ENCODE measurements around the gene NIT2. TPM values are rescaled to one million over a fixed set of nuclear protein-coding genes. Genes with fewer than 3 reads are reported as not detected.

NIT2 gene
- total and polyA plus RNA-seq, 2 of the 4 experiments (the other 2 are of a cell fraction) = 12.4 to 27.1 TPM

- no CpG with 5 or more reads among the region's 5 CpGs for WGBS, 2 experiments (ENCODE audit: extremely low coverage in 2 of 2, insufficient read length in 1 of 2)
These were observed 5.2 kb downstream of the NIT2 start for GRCh38 chr3:100339786-100340185.

More at GRCh38 chr3:100339786-100340185, 5.2 kb downstream of the NIT2 start:
- in situ Hi-C loops (cut with MboI; ENCODE audit: low sequenced_read_pairs) (no loop called here), dilution Hi-C loops (cut with HindIII; ENCODE audit: low sequenced_read_pairs, unreplicated experiment) (no loop called here), intact Hi-C loops (cut with micrococcal nuclease) (no loop called here)
- Histone ChIP-seq H3K9me1 (ENCODE audit: insufficient read depth, low read length) (peaks cover 5% of the 10 kb centered on the region; the same call in 1 of the 2 replicates), H2BK20ac (ENCODE audit: low read depth, low read length) (no peak overlapping the region), H4K8ac (ENCODE audit: low read depth in 2 of 2, low read length in 2 of 2) (no peak overlapping the region), H3K4ac (ENCODE audit: low read depth, low read length) (no peak overlapping the region), H4K20me1 (ENCODE audit: insufficient read depth, low read length) (no peaks in the 10 kb centered on the region), H3K9ac (ENCODE audit: low read depth, low read length) (no peak overlapping the region), H3K4me1 (ENCODE audit: control insufficient read depth, insufficient read depth, low read length) (peaks cover 3% of the 10 kb centered on the region), H2BK120ac (ENCODE audit: low read depth, low read length) (no peak overlapping the region), H3K18ac (ENCODE audit: low read depth, low read length) (no peak overlapping the region), H2AK5ac (ENCODE audit: low read depth, low read length) (no peak overlapping the region), H3K23ac (ENCODE audit: low read depth, low read length) (no peak overlapping the region), H3K4me2 (ENCODE audit: low read depth, low read length) (no peak overlapping the region), H3K14ac (replicated peaks; ENCODE audit: low read depth, low read length) (no peak overlapping the region), H3K4me3 (ENCODE audit: insufficient read depth, low read depth, low read length) (no peak overlapping the region), H2BK15ac (ENCODE audit: low read depth, low read length) (no peak overlapping the region), H3K27ac (ENCODE audit: insufficient read depth, low read length) (no peak overlapping the region), H2AFZ (replicated peaks; ENCODE audit: low read length, poor library complexity) (no peak overlapping the region), H2BK5ac (ENCODE audit: low read depth, low read length, poor library complexity, severe bottlenecking) (no peak overlapping the region), H3K36me3 (ENCODE audit: control insufficient read depth, insufficient read depth, low read length) (peaks cover 21% of the 10 kb centered on the region), H3K56ac (ENCODE audit: extremely low read depth, insufficient read depth, low read length) (no peak overlapping the region), H3K9me3 (ENCODE audit: control insufficient read depth, insufficient read depth, low read length) (no peaks in the 10 kb centered on the region), H3K79me1 (ENCODE audit: low read depth in 1 of 2, low read length in 2 of 2) (peaks cover 17 to 20% of the 10 kb centered on the region in 2 experiments), H4K5ac (ENCODE audit: low read depth, low read length) (no peak overlapping the region), H4K91ac (ENCODE audit: insufficient read depth, low read depth, low read length) (no peak overlapping the region), H2AK9ac (replicated peaks; ENCODE audit: low read depth, low read length, poor library complexity) (no peak overlapping the region), H3K27me3 (ENCODE audit: control insufficient read depth, insufficient read depth, low read length) (no peaks in the 10 kb centered on the region)
- DNase-seq (no peak), ATAC-seq (ENCODE audit: low read depth) (no peak)
- BruUV-seq (replicated peaks) = no TSS peak
- TF ChIP-seq ELK1 (IDR thresholded peaks at IDR 0.05; ENCODE audit: borderline replicate concordance, low read depth, low read length) (no peak), FOS (IDR thresholded peaks at IDR 0.05; ENCODE audit: low read depth, low read length) (no peak), NFE2L2 (IDR thresholded peaks at IDR 0.05; ENCODE audit: low read depth, low read length) (no peak), CHD1 (IDR thresholded peaks at IDR 0.05; ENCODE audit: low read depth, low read length) (no peak), POLR2A (IDR thresholded peaks at IDR 0.05; ENCODE audit: low read depth, low read length) (no peak), MXI1 (IDR thresholded peaks at IDR 0.05; ENCODE audit: borderline replicate concordance, low read depth, low read length) (no peak), USF2 (IDR thresholded peaks at IDR 0.05; ENCODE audit: low read depth, low read length) (no peak), RAD21 (IDR thresholded peaks at IDR 0.05; ENCODE audit: low read length) (no peak), CTCF (conservative IDR thresholded peaks at IDR 0.05; ENCODE audit: low read depth, low read length) (no peak), CEBPB (IDR thresholded peaks at IDR 0.05; ENCODE audit: low read depth, low read length) (no peak), BHLHE40 (IDR thresholded peaks at IDR 0.05; ENCODE audit: low read depth, low read length) (no peak), MAZ (IDR thresholded peaks at IDR 0.05; ENCODE audit: borderline replicate concordance, low read depth, low read length) (no peak), RCOR1 (IDR thresholded peaks at IDR 0.05; ENCODE audit: insufficient replicate concordance, low read length) (no peak), SMC3 (IDR thresholded peaks at IDR 0.05; ENCODE audit: low read depth, low read length) (no peak), RFX5 (IDR thresholded peaks at IDR 0.05; ENCODE audit: low read depth, low read length) (no peak), MAFK (IDR thresholded peaks at IDR 0.05; ENCODE audit: low read depth, low read length) (no peak)
- CTCF ChIA-PET = interaction anchor here (1.4 kb wide), 1 partner anchor 47 kb away, joined by 3 read pairs; no protein-coding TSS in a partner anchor
- POLR2A ChIA-PET (ENCODE audit: unreplicated experiment) = no interaction called here
